Measurements from ENCODE around the gene TP53TG5. TPM values are rescaled to one million over a fixed set of nuclear protein-coding genes. Genes with fewer than 3 reads are reported as not detected.

TP53TG5 gene
- not detected in 2 replicates for total RNA-seq (2014; rRNA removed; shearing (Covaris generic))
- total RNA-seq (2022), result not detected in 2 replicates
- not detected for Bru-seq, nascent RNA
- BruChase-seq, experiment 1, labeled RNA remaining after a 6-hour chase, result not detected
- not detected for BruChase-seq, experiment 2, labeled RNA remaining after a 2-hour chase
- long read RNA-seq, partial matches to known transcripts, result 0 of 1 reads
- long read RNA-seq, other reads (novel, unspliced or antisense), result 1 of 1 reads

DNA sequence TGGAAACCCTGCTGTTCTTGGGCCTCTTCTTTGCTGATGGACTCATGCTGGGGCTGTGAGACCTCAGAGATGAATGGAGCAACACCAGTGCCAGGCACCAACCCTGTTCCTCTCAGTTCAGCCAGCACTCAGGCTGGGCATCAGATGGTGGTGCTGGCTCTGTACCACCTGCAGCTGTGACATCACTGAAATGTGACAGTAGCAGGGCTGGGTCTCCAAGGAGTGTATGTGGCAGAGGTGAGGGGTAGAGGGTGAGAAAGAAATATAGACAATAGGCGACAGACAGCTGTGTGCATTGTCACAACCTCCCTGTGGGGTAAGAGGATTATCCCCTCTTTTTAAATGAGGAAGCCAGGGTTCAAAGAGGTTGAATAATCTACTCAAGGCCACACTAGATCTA, at the start of gene TP53TG5:
TSS of gene TP53TG5 (minus strand) at position 135 of the 400 bp plus-strand sequence. CDS start at position 46, 89 bp downstream.
- Histone ChIP-seq H3K79me2 (ENCODE audit: insufficient read depth, low read depth, low read length) (no peaks in the 10 kb centered on the region), H4K20me1 (ENCODE audit: insufficient read depth, low read length) (no peaks in the 10 kb centered on the region), H3K36me3 (ENCODE audit: insufficient read depth, low read length) (peaks cover 5% of the 10 kb centered on the region; the same call in 1 of the 2 replicates), H2AFZ (ENCODE audit: low read length) (no peak within 1 kb of the TSS), H3K4me3 (ENCODE audit: low read depth, low read length, poor library complexity, severe bottlenecking) (no peak within 1 kb of the TSS), H3K27ac (ENCODE audit: low read depth, low read length, poor library complexity, severe bottlenecking) (no peak within 1 kb of the TSS), H3K9me3 (ENCODE audit: low read length) (no peaks in the 10 kb centered on the region), H3K4me2 (ENCODE audit: low read length) (no peak within 1 kb of the TSS), H3K4me1 (ENCODE audit: insufficient read depth, low read length, poor library complexity, severe bottlenecking) (peaks cover 13% of the 10 kb centered on the region), H3K9me2 (ENCODE audit: insufficient read depth, low read length) (no peaks in the 10 kb centered on the region)
- DNase-seq (ENCODE audit: low spot score), result no peak
- ChIA-PET POLR2A (no interaction called here), CTCF (ENCODE audit: unreplicated experiment) (no interaction called here)
- no TSS peak for BruUV-seq (replicated peaks)
- no peak for TF ChIP-seq EZH2phosphoT487 (IDR thresholded peaks at IDR 0.05; ENCODE audit: borderline replicate concordance, low read depth, low read length)
- TF ChIP-seq, protein P1, sequence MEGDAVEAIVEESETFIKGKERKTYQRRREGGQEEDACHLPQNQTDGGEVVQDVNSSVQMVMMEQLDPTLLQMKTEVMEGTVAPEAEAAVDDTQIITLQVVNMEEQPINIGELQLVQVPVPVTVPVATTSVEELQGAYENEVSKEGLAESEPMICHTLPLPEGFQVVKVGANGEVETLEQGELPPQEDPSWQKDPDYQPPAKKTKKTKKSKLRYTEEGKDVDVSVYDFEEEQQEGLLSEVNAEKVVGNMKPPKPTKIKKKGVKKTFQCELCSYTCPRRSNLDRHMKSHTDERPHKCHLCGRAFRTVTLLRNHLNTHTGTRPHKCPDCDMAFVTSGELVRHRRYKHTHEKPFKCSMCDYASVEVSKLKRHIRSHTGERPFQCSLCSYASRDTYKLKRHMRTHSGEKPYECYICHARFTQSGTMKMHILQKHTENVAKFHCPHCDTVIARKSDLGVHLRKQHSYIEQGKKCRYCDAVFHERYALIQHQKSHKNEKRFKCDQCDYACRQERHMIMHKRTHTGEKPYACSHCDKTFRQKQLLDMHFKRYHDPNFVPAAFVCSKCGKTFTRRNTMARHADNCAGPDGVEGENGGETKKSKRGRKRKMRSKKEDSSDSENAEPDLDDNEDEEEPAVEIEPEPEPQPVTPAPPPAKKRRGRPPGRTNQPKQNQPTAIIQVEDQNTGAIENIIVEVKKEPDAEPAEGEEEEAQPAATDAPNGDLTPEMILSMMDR (conservative IDR thresholded peaks at IDR 0.05; ENCODE audit: low read length), result no peak
- intact Hi-C loops (cut with micrococcal nuclease; ENCODE audit: unreplicated experiment), result no loop called here

DNA sequence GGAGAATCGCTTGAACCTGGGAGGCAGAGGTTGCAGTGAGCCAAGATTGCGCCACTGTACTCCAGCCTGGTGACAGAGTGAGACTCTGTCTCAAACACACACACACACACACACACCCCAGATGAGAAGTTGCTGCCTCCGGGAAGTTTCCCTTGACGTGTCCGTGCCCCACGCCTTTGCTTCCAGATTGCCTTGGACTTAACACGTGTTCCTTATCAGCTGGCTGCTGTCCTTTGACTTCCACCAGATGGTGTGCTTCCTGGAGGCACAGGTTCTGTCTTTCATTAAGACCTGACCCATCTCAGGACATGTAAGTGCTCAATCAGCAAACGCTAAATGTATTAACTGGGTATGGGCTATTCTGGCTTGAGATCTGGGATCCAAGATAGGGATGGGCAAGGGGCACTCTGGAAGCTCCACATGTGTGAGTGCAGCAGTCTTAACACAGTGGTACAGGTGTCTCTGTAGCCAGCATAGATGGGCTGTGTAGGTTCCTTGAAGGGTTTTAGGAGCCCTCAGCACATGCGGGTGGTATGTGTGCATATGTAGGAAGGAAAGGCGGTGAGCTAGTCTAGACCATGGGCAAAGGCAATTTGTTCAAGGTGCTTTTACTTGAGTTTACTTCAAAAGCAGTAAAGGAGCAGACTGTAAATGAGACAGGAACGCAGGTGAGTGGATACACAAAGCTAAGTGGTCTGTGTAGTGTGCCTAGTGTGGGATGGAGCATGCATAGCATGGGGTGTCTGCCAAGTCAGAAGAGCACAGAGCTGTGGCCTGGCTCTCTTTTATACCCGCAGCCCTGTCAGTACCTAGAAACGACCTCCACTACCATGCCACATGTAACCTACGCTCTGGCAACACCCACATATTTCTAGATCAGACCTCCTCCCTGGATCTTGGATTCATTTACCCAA, 49.4 kb upstream of the TP53TG5 start:
- intact Hi-C loops (cut with micrococcal nuclease; ENCODE audit: unreplicated experiment), result no loop called here
- ChIA-PET CTCF (ENCODE audit: unreplicated experiment) (no interaction called here), POLR2A (no interaction called here)
- Histone ChIP-seq H3K4me2 (ENCODE audit: low read length) (no peak overlapping the region), H3K36me3 (ENCODE audit: insufficient read depth, low read length) (peaks cover 72% of the 10 kb centered on the region), H3K27ac (ENCODE audit: low read depth, low read length, poor library complexity, severe bottlenecking) (no peak overlapping the region), H3K4me1 (ENCODE audit: insufficient read depth, low read length, poor library complexity, severe bottlenecking) (peaks cover 19% of the 10 kb centered on the region), H3K79me2 (ENCODE audit: insufficient read depth, low read depth, low read length) (peaks cover 7% of the 10 kb centered on the region; the same call in 1 of the 2 replicates), H3K9me2 (ENCODE audit: insufficient read depth, low read length) (no peaks in the 10 kb centered on the region), H2AFZ (ENCODE audit: low read length) (no peak overlapping the region), H4K20me1 (ENCODE audit: insufficient read depth, low read length) (no peaks in the 10 kb centered on the region), H3K9me3 (ENCODE audit: low read length) (no peaks in the 10 kb centered on the region), H3K4me3 (ENCODE audit: low read depth, low read length, poor library complexity, severe bottlenecking) (no peak overlapping the region)
- TF ChIP-seq, protein P1 (conservative IDR thresholded peaks at IDR 0.05; ENCODE audit: low read length), result no peak
- no peak for TF ChIP-seq EZH2phosphoT487 (IDR thresholded peaks at IDR 0.05; ENCODE audit: borderline replicate concordance, low read depth, low read length)
- DNase-seq (ENCODE audit: low spot score), result no peak
- BruUV-seq (replicated peaks), result no TSS peak
